Activated T-helper 2 cell treated with anti-CD3 and anti-CD28 coated beads, Interferon-gamma antibody, Interleukin-2, Interleukin-4, amounts not matched to agents 10 μg/mL and 5 μg/mL and 100 μg/mL, durations not matched to agents 14 hours and 24 hours and 36 hours (primary cell): ENCODE data around the gene GCFC2. TPM values are rescaled to one million over a fixed set of nuclear protein-coding genes. Genes with fewer than 3 reads are reported as not detected.

ENCODE experiments used
- DNase-seq: peaks from one replicate; pipeline ENCODE4 v3.0.0; 2021; ENCODE audit warnings: low spot score
- H3K27ac Mint-ChIP-seq: one replicate; pipeline ENCODE4 v1.8.0; 2021; ENCODE audit warnings: mixed read lengths
- H3K27me3 Mint-ChIP-seq: one replicate; pipeline ENCODE4 v1.8.0; 2021; ENCODE audit warnings: low read depth, mixed read lengths
- H3K36me3 Mint-ChIP-seq: one replicate; pipeline ENCODE4 v1.8.0; 2021; ENCODE audit warnings: low read depth, mixed read lengths
- H3K4me1 Mint-ChIP-seq: one replicate; pipeline ENCODE4 v1.8.0; 2021; ENCODE audit warnings: low read depth, mixed read lengths
- H3K4me3 Mint-ChIP-seq: one replicate; pipeline ENCODE4 v1.8.0; 2021; ENCODE audit warnings: low read depth, mild to moderate bottlenecking, moderate library complexity, mixed read lengths
- H3K9me3 Mint-ChIP-seq: one replicate; pipeline ENCODE4 v1.8.0; 2021; ENCODE audit warnings: mixed read lengths
- intact Hi-C: fragments of 100-400 bp; cut with micrococcal nuclease; formaldehyde crosslinking; loops from one replicate; pipeline ENCODE4 v1.15.1; 2023
- total RNA-seq: library from RNA; stranded (reverse); gene quantifications from 2 replicates; pipeline ENCODE4 v1.2.3, GENCODE V29; 2022

Gene GCFC2
- total RNA-seq, 1 donor from 2014 or later = 32.0 TPM

- Mint-ChIP-seq H3K4me1 (no peaks in the 10 kb centered on the region), H3K4me3 (no peak overlapping the region), H3K27me3 (peaks cover 9% of the 10 kb centered on the region), H3K36me3 (no peaks in the 10 kb centered on the region), H3K27ac (no peak overlapping the region), H3K9me3 (no peaks in the 10 kb centered on the region)
- DNase-seq = no peak
- intact Hi-C loops = no loop called here
These were observed 96.5 kb downstream of the GCFC2 start for GRCh38 chr2:75614162-75614651.

GRCh38 chr2:75612862-75613243 is 97.9 kb downstream of the GCFC2 start:
- no peak for DNase-seq
- no peaks in the 10 kb centered on the region for H3K9me3 Mint-ChIP-seq
- no peak overlapping the region for H3K27ac Mint-ChIP-seq
- intact Hi-C loops = no loop called here
- H3K4me1 Mint-ChIP-seq = peaks cover 6% of the 10 kb centered on the region
- peaks cover 17% of the 10 kb centered on the region for H3K27me3 Mint-ChIP-seq
- H3K4me3 Mint-ChIP-seq = no peak overlapping the region
- H3K36me3 Mint-ChIP-seq = no peaks in the 10 kb centered on the region

Other genes with a start within 250 kb of the GCFC2 start
- not detected in 2 replicates for gene EVA1A, start 150.0 kb downstream of the GCFC2 start, total RNA-seq
- 67.7 and 73.5 TPM in 2 replicates for gene MRPL19, start 64.1 kb downstream of the GCFC2 start, total RNA-seq